SK-N-SH treated with all-trans-retinoic acid at 6 μM for 48 hours (cell line): ENCODE data around the gene KIAA1671.

ENCODE experiments used
- ATAC-seq: fragments of 200-7000 bp; cut with Tn5 transposase; 3 replicates; pipeline ENCODE4 v1.9.1; 2020; ENCODE audit warnings: mild to moderate bottlenecking, moderate library complexity
- ARNTL ChIP-seq: fragments of 450-650 bp; formaldehyde crosslinking; IDR thresholded peaks from 2 replicates; pipeline ENCODE4 v1.5.0; 2020; ENCODE audit warnings: low read depth, mild to moderate bottlenecking, moderate library complexity, borderline replicate concordance
- CSRNP3 ChIP-seq: fragments of 250-450 bp; sonication (Bioruptor Pico); IDR thresholded peaks from 2 replicates; pipeline ENCODE4 v1.5.1; 2021; ENCODE audit warnings: mild to moderate bottlenecking, moderate library complexity
- ESRRG ChIP-seq: fragments of 250-450 bp; sonication (Bioruptor Pico); IDR thresholded peaks from 2 replicates; pipeline ENCODE4 v1.6.1; 2021; ENCODE audit warnings: mild to moderate bottlenecking
- OSR1 ChIP-seq: fragments of 250-450 bp; sonication (Bioruptor Pico); IDR thresholded peaks from 2 replicates; pipeline ENCODE4 v1.8.0; 2022; ENCODE audit warnings: moderate library complexity, mild to moderate bottlenecking, inconsistent platforms
- PATZ1 ChIP-seq: fragments of 250-450 bp; sonication (Bioruptor Pico); IDR thresholded peaks from 2 replicates; pipeline ENCODE4 v1.8.0; 2020; ENCODE audit warnings: mild to moderate bottlenecking, moderate library complexity, borderline replicate concordance
- POU6F1 ChIP-seq: fragments of 250-450 bp; sonication (Bioruptor Pico); IDR thresholded peaks from 2 replicates; pipeline ENCODE4 v1.8.0; 2021; ENCODE audit warnings: low read depth, mild to moderate bottlenecking, moderate library complexity, borderline replicate concordance
- PPARA ChIP-seq: fragments of 250-450 bp; sonication (Bioruptor Pico); IDR thresholded peaks from 2 replicates; pipeline ENCODE4 v1.5.0; 2020; ENCODE audit warnings: mild to moderate bottlenecking, borderline replicate concordance
- SNAI2 ChIP-seq: fragments of 250-450 bp; sonication (Bioruptor Pico); IDR thresholded peaks from 2 replicates; pipeline ENCODE4 v1.5.0; 2020; ENCODE audit warnings: mild to moderate bottlenecking, moderate library complexity
- TCF4 ChIP-seq: fragments of 250-450 bp; sonication (Bioruptor Pico); IDR thresholded peaks from 2 replicates; pipeline ENCODE4 v1.8.0; 2021; ENCODE audit warnings: mild to moderate bottlenecking, moderate library complexity, borderline replicate concordance
- TOX ChIP-seq: fragments of 250-450 bp; sonication (Bioruptor Pico); IDR thresholded peaks from 2 replicates; pipeline ENCODE4 v1.8.0; 2021; ENCODE audit warnings: mild to moderate bottlenecking, moderate library complexity, borderline replicate concordance
- TSHZ2 ChIP-seq: fragments of 250-450 bp; sonication (Bioruptor Pico); IDR thresholded peaks from 2 replicates; pipeline ENCODE4 v1.5.0; 2020; ENCODE audit warnings: mild to moderate bottlenecking, moderate library complexity
- ZC3H10 ChIP-seq: fragments of 250-450 bp; sonication (Bioruptor Pico); IDR thresholded peaks from 2 replicates; pipeline ENCODE4 v1.5.1; 2021; ENCODE audit warnings: mild to moderate bottlenecking, moderate library complexity
- ZFP3 ChIP-seq: fragments of 250-450 bp; sonication (Bioruptor Pico); IDR thresholded peaks from 2 replicates; pipeline ENCODE4 v1.5.0; 2020; ENCODE audit warnings: mild to moderate bottlenecking, moderate library complexity
- ZFP30 ChIP-seq: fragments of 450-650 bp; formaldehyde crosslinking; IDR thresholded peaks from 2 replicates; pipeline ENCODE4 v1.5.0; 2022; ENCODE audit warnings: mild to moderate bottlenecking, moderate library complexity
- ZNF565 ChIP-seq: fragments of 450-650 bp; formaldehyde crosslinking; conservative IDR thresholded peaks from 2 replicates; pipeline ENCODE4 v1.5.0; 2020; ENCODE audit warnings: low read depth, mild to moderate bottlenecking, moderate library complexity
- ZNF70 ChIP-seq: fragments of 450-650 bp; formaldehyde crosslinking; IDR thresholded peaks from 2 replicates; pipeline ENCODE4 v1.5.0; 2020; ENCODE audit warnings: mild to moderate bottlenecking, moderate library complexity

Gene KIAA1671

GRCh38 chr22:25193548-25193947 is 241.0 kb downstream of the KIAA1671 start:
- no peak for ATAC-seq
- TF ChIP-seq TSHZ2 (CRISPR knock-in tag) (no peak), POU6F1 (no peak), TOX (no peak), ZNF565 (CRISPR knock-in tag) (no peak), ARNTL (no peak), OSR1 (no peak), ZFP30 (CRISPR knock-in tag) (no peak), ZNF70 (CRISPR knock-in tag) (no peak), TCF4 (CRISPR knock-in tag) (no peak), ESRRG (no peak), PPARA (CRISPR knock-in tag) (no peak), CSRNP3 (no peak), ZC3H10 (CRISPR knock-in tag) (no peak), ZFP3 (CRISPR knock-in tag) (no peak)

- no peak for ATAC-seq
- TF ChIP-seq CSRNP3 (no peak), ZNF70 (CRISPR knock-in tag) (no peak), ZC3H10 (CRISPR knock-in tag) (no peak), PATZ1 (CRISPR knock-in tag) (no peak)
- TF ChIP-seq, all 23 proteins: peak for 0
Observed at GRCh38 chr22:25196326-25196725, 243.8 kb downstream of the KIAA1671 start.

GRCh38 chr22:25197340-25197739 is 244.8 kb downstream of the KIAA1671 start:
- no peak for ATAC-seq
- TF ChIP-seq SNAI2 (CRISPR knock-in tag) (no peak), CSRNP3 (no peak), ZC3H10 (CRISPR knock-in tag) (no peak), ZNF565 (CRISPR knock-in tag) (no peak), ZFP30 (CRISPR knock-in tag) (no peak), ARNTL (no peak)
